GM19023 (cell line): Measurements from ENCODE around the gene CDH20.

Source experiments
- ATAC-seq: cut with Tn5 transposase; IDR thresholded peaks from one replicate; pipeline ENCODE4 v1.9.1; 2021; ENCODE audit warnings: mild to moderate bottlenecking, moderate library complexity; ENCODE audit not compliant: unreplicated experiment

CDH20 gene

GRCh38 chr18:61333271-61333745 lies at the start of gene CDH20:
Gene CDH20 (plus strand): TSS chr18:61333430.
- ATAC-seq: no peak

- ATAC-seq: no peak
These were observed 49.2 kb upstream of the CDH20 start for GRCh38 chr18:61284039-61284438.

DNA sequence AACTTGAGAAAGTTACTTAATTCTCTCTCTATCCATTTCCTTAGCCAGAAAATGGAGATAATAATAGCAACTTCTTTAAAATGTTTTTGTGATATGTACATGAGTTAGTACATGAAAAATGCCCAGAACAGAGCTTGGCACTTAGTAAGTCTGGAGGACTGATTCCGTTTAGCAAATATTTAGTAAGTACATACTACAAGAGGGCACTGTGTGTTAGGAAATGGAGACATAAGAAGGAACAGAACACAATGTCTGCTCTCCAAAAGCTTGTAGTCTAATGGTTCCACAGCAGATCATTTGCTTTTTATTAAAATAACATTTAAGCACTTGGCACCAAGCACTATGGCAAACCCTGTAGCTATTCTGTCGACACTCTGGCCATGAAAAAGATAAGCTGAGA lies 47.5 kb upstream of the CDH20 start:
- ATAC-seq: no peak

GRCh38 chr18:61286867-61287266 lies 46.4 kb upstream of the CDH20 start:
- ATAC-seq: no peak

DNA sequence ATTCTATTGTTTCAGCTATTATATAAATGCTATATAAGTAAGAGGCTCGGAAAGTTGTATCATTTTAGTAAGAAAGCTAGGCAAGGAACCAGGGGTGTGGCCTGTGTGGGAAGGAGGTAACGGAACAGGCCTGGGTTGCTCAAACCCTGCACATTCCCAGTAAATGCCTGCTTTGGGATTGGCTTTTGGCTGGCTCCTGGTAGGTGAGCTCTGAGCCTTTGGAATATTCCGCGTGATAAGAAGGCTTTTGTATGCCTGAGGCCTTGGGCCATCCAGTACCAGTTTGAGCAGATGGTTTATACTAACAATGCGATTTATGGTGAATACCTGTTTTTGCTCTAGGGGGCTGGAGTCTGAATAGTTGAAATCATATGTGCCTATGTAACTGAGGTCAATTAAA lies 42.6 kb upstream of the CDH20 start:
- no peak for ATAC-seq

- no peak for ATAC-seq
These were observed 40.8 kb upstream of the CDH20 start for GRCh38 chr18:61292280-61293035.

GRCh38 chr18:61295153-61295552 lies 38.1 kb upstream of the CDH20 start:
- no peak for ATAC-seq

DNA sequence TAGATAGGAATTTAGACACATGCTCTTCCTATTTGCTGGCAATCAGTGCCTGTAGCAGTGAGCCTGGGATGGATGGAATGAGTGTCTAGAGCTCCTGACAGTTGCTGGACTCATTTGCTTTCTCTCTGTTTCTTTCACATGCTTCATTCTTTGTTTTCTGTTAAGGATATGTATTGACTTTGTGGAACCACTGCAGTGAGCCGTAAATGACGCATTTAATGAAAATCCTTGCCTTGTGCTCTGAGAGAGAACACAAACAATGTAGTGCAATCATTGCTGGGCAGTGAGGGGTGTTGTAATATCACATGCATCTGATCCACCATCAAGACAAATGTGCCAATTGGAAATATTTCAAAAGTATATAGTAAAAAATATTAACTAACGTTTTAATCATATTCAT lies 25.2 kb upstream of the CDH20 start:
- ATAC-seq: no peak

DNA sequence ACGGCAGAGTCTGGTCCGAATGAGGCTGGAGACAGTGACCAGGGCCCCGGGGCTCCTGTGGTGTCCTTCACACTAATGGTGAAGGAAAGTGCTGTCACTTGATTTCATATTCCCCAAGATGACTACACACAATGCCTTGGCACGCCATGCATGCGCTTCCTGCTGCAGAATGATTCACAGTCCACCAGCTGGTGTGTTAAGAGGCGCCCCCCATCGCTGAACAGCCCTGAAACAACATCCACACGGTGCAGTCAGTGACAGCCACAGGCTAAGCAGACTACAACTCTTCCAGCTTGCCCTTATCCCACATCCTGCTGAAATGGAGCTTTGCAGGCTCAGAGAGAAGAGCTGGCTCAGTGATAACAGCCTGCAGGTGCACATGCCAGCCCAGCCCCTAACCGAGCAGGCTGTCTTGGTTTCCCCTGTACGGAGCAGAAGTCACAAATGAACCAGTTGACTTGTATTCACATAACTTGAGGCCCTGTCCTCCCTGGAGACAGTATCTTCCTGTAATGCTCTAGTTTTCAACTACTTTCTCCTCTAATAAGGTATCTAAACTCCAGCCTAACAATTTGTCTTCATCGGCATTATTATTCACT lies 24.3 kb upstream of the CDH20 start:
- ATAC-seq: no peak

DNA sequence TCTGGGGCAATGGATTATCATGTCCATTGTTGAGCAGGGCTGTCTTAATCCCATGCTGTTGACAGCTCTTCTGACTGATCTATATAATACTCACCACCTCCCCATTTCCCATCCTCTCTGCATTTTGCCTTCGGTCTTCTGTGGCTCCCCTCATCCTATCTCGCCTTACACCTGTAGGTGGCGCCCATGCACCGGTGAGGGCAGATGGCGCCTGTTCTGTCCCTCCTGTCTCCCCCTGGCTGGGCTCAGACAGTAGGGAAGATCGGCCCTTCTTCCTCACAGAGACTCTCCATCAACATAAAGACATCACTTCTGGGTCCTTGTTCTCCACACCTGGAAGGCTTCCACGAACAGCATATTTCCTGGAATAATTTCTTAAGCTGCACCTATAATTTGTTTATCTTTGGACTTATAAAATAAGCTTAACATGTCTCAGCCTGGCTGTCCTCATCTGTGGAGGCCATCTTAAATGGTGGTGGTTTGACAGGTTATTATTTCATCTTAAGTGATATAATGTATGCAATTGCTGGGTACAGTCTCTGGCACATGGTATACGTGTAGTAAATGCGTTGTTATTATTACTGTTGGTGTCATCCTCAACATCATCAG lies 10.9 kb upstream of the CDH20 start:
- ATAC-seq: peak; percentile 98

- no peak for ATAC-seq
These were observed 9.3 kb upstream of the CDH20 start for GRCh38 chr18:61323951-61324350.

GRCh38 chr18:61326407-61326806 lies 6.8 kb upstream of the CDH20 start:
- ATAC-seq: no peak

GRCh38 chr18:61329398-61329797 lies 3.8 kb upstream of the CDH20 start:
- no peak for ATAC-seq

DNA sequence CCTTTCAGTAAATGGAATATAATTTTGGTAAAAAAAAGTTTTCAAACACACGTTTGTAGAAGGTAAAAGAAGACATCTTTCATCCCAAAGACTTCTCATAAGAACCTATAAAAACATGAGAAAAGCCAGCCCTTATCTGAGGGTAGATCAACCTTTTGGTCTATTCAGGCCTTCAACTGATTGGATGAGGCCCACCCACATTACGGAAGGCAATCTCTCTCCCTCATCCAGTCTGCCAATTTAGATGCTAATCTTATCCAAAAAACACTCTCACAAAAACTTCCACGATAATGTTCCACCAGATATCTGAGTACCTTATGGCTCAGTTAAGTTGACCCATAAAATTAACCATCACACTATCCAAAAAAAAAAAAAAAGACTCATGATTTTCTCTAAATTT lies 2.2 kb upstream of the CDH20 start:
- ATAC-seq: no peak

- ATAC-seq: no peak
These were observed 688 bp downstream of the CDH20 start for GRCh38 chr18:61333746-61334490.

DNA sequence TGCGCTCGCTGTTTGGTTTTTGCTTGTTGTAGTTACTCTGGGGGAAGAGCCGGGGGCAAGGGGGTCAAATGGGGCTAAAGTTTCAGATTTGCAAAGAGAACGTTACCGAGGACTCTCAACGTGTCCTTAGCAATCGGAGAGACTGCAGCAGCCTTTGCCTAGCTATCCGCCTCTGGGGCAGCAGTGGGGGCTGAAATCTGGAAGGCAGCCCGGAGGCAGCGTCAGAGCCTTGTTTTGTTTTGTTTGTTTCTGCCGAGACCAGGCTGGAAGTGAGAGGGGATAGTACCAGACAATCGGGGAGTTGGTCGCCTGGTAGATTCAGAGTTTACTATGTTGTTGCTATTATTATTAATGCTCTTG lies 1.2 kb downstream of the CDH20 start:
- ATAC-seq: no peak

GRCh38 chr18:61334951-61335683 lies 1.9 kb downstream of the CDH20 start:
- ATAC-seq: no peak

- no peak for ATAC-seq
These were observed 2.7 kb downstream of the CDH20 start for GRCh38 chr18:61335684-61336555.

DNA sequence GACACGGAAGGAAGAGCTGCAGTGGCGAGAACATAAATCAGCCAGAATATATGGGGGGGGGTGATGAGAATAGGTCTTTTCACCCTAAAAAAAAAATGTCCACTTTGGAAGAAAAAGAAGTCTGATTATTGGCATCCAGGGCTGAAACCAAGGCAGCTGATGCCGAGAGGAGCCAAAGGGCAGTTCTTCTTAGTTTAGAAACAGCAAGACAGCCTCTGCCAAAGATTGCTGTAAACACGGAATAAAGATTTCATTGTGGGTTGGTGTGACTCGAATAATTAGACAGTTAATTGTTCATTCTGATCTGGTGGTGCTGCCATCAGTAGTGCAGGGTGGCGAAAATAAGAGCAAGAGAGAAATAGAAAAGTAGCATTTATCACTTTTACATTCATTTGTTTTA lies 3.5 kb downstream of the CDH20 start:
- ATAC-seq: no peak

DNA sequence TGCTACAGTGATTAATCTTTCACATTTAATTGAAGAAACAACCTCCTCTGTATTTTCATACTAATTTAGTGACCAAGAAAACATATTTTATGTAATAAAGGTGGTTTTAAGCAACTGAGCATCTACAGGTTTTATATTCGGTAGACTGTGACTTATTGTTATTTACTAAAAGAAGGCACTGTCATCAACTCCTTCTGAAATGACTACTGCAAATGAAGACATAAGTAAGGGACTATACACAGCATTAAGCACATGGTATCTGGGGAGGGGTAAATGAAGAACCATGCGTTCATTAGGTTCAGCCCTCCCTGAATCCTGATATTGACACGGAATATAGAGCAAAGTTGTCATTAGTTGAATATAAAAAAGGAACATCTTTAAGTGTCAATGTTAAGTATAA lies 4.3 kb downstream of the CDH20 start:
- ATAC-seq: no peak
